ENCODE measurements around the gene RUNX2.

- TF ChIP-seq CTCF (IDR thresholded peaks at IDR 0.05) (no peak), POLR2AphosphoS5 (IDR thresholded peaks at IDR 0.05) (no peak), POLR2A (IDR thresholded peaks at IDR 0.05) (no peak)
Observed at GRCh38 chr6:45688180-45688579, 360.1 kb downstream of the RUNX2 start.
